PC-9 (cell line): Measurements from ENCODE around the gene CACNA1D. TPM values are rescaled to one million over a fixed set of nuclear protein-coding genes. Genes with fewer than 3 reads are reported as not detected.

Experiments
- BruUV-seq: library from RNA; stranded (reverse); fragments of 400-500 nt; replicated peaks from 2 replicates; lab custom pipeline; 2021; lab: Mats Ljungman, UMichigan
- CTCF ChIA-PET: fragments of 300-600 bp; sonication (Branson Sonifier 250); formaldehyde crosslinking; loops from one replicate; lab custom pipeline; 2022; ENCODE audit warnings: antibody characterized with exemption; lab: Charles Lee
- POLR2A ChIA-PET: fragments of 300-600 bp; sonication (Branson Sonifier 250); formaldehyde crosslinking; loops from one replicate; lab custom pipeline; 2022; ENCODE audit warnings: antibody characterized with exemption; ENCODE audit not compliant: unreplicated experiment; lab: Charles Lee
- DNase-seq, 2 experiments: peaks; one replicate each; pipeline versions ENCODE4 v3.0.0 to v3.0.0-alpha.2; 2015 to 2022; ENCODE audit warnings: mixed read lengths in 1 of 2
- H2AFZ ChIP-seq: fragments of 200-600 bp; sonication (generic); 2 replicates; pipeline ENCODE4 v1.8.1; 2017; ENCODE audit warnings: antibody characterized with exemption
- H3F3A ChIP-seq: fragments of 200-600 bp; sonication (generic); 2 replicates; pipeline ENCODE4 v1.8.1; 2017; ENCODE audit warnings: antibody characterized with exemption, mild to moderate bottlenecking, low read depth; ENCODE audit not compliant: insufficient read depth
- H3K27ac ChIP-seq: fragments of 200-600 bp; sonication (generic); 2 replicates; pipeline ENCODE4 v1.6.1; 2016; ENCODE audit warnings: mixed run types
- H3K27me3 ChIP-seq: fragments of 200-600 bp; sonication (generic); 2 replicates; pipeline ENCODE4 v1.6.1; 2016; ENCODE audit warnings: low read depth, mixed run types; ENCODE audit not compliant: insufficient read depth
- H3K36me3 ChIP-seq: fragments of 200-600 bp; sonication (generic); 2 replicates; pipeline ENCODE4 v1.6.1; 2016; ENCODE audit warnings: low read depth, mixed run types
- H3K4me1 ChIP-seq: fragments of 200-600 bp; sonication (generic); replicated peaks from 2 replicates; pipeline ENCODE4 v1.6.1; 2016; ENCODE audit warnings: mixed run types; ENCODE audit not compliant: insufficient read depth
- H3K4me2 ChIP-seq: fragments of 200-600 bp; sonication (generic); 2 replicates; pipeline ENCODE4 v1.6.1; 2017; ENCODE audit warnings: mixed run types
- H3K4me3 ChIP-seq: fragments of 200-600 bp; sonication (generic); 2 replicates; pipeline ENCODE4 v1.6.1; 2016; ENCODE audit warnings: mixed run types
- H3K79me2 ChIP-seq: fragments of 200-600 bp; sonication (generic); 2 replicates; pipeline ENCODE4 v1.6.1; 2017; ENCODE audit warnings: low read depth, mixed run types
- H3K9me2 ChIP-seq: fragments of 200-600 bp; sonication (generic); 2 replicates; pipeline ENCODE4 v1.8.1; 2017; ENCODE audit warnings: mild to moderate bottlenecking; ENCODE audit not compliant: insufficient read depth
- H3K9me3 ChIP-seq: fragments of 200-600 bp; sonication (generic); 2 replicates; pipeline ENCODE4 v1.8.1; 2016; ENCODE audit warnings: low read depth; ENCODE audit not compliant: insufficient read depth
- H4K20me1 ChIP-seq: fragments of 200-600 bp; sonication (generic); 2 replicates; pipeline ENCODE4 v1.8.1; 2017; ENCODE audit not compliant: insufficient read depth
- CTCF ChIP-seq: fragments of 200-600 bp; sonication (generic); conservative IDR thresholded peaks from 2 replicates; pipeline ENCODE4 v1.6.1; 2017; ENCODE audit warnings: mixed run types, antibody characterized with exemption, mild to moderate bottlenecking, moderate library complexity
- EZH2 ChIP-seq: fragments of 200-600 bp; sonication (generic); IDR thresholded peaks from 2 replicates; pipeline ENCODE4 v1.8.0; 2017; ENCODE audit warnings: antibody characterized with exemption, low read depth
- intact Hi-C: fragments of 100-400 bp; cut with micrococcal nuclease; formaldehyde crosslinking; loops from one replicate; pipeline ENCODE4 v1.10.0; 2022; ENCODE audit not compliant: unreplicated experiment
- total RNA-seq: library from RNA; stranded (reverse); gene quantifications from 2 replicates; pipeline ENCODE4 v1.2.3, GENCODE V29; 2021

CACNA1D gene
- total RNA-seq, 1 experiment from 2014 or later, result not detected

- no peak for DNase-seq
- Histone ChIP-seq H3K36me3 (no peaks in the 10 kb centered on the region), H2AFZ (no peak overlapping the region), H4K20me1 (no peaks in the 10 kb centered on the region), H3K79me2 (no peaks in the 10 kb centered on the region), H3K27ac (no peak overlapping the region), H3F3A (no peaks in the 10 kb centered on the region), H3K4me1 (no peaks in the 10 kb centered on the region), H3K9me3 (no peaks in the 10 kb centered on the region), H3K4me2 (no peak overlapping the region), H3K9me2 (no peaks in the 10 kb centered on the region), H3K27me3 (peaks cover 78% of the 10 kb centered on the region), H3K4me3 (no peak overlapping the region)
- ChIA-PET POLR2A (no interaction called here), CTCF (no interaction called here)
- TF ChIP-seq CTCF (no peak), EZH2 (no peak)
- BruUV-seq, result no TSS peak
- intact Hi-C loops, result loop anchor here (10.0 kb wide), 2 partner anchors 345 to 525 kb away; no protein-coding TSS in a partner anchor
Observed at GRCh38 chr3:53719796-53720195, 225.4 kb downstream of the CACNA1D start.

GRCh38 chr3:53721187-53722119 is 227.0 kb downstream of the CACNA1D start:
- TF ChIP-seq EZH2, result no peak
- TF ChIP-seq CTCF, result no peak
- H3K27ac ChIP-seq, result no peak overlapping the region
- BruUV-seq, result no TSS peak
- no peaks in the 10 kb centered on the region for H3F3A ChIP-seq
- H2AFZ ChIP-seq, result no peak overlapping the region
- H3K9me3 ChIP-seq, result no peaks in the 10 kb centered on the region
- H3K4me1 ChIP-seq, result no peaks in the 10 kb centered on the region
- intact Hi-C loops, result no loop called here
- CTCF ChIA-PET, result no interaction called here
- no peaks in the 10 kb centered on the region for H3K79me2 ChIP-seq
- no peaks in the 10 kb centered on the region for H3K9me2 ChIP-seq
- no peaks in the 10 kb centered on the region for H4K20me1 ChIP-seq
- no peak for DNase-seq
- no peak overlapping the region for H3K4me2 ChIP-seq
- POLR2A ChIA-PET, result interaction anchor here (0.5 kb wide), 1 partner anchor 509 kb away, joined by 11 read pairs; no protein-coding TSS in a partner anchor
- no peaks in the 10 kb centered on the region for H3K36me3 ChIP-seq
- peaks cover 78% of the 10 kb centered on the region for H3K27me3 ChIP-seq
- no peak overlapping the region for H3K4me3 ChIP-seq

- TF ChIP-seq EZH2, result no peak
- TF ChIP-seq CTCF, result no peak
- no peaks in the 10 kb centered on the region for H3F3A ChIP-seq
- BruUV-seq, result no TSS peak
Observed at GRCh38 chr3:53724566-53724965, 230.2 kb downstream of the CACNA1D start.

More at GRCh38 chr3:53724566-53724965, 230.2 kb downstream of the CACNA1D start:
- Histone ChIP-seq H3K4me3 (no peak overlapping the region), H3K27ac (no peak overlapping the region), H3K9me2 (no peaks in the 10 kb centered on the region), H3K4me1 (no peaks in the 10 kb centered on the region), H2AFZ (no peak overlapping the region), H3K36me3 (no peaks in the 10 kb centered on the region), H3K79me2 (no peaks in the 10 kb centered on the region), H3K9me3 (no peaks in the 10 kb centered on the region), H3K27me3 (peaks cover 80% of the 10 kb centered on the region), H3K4me2 (no peak overlapping the region), H4K20me1 (no peaks in the 10 kb centered on the region)
- intact Hi-C loops, result no loop called here
- CTCF ChIA-PET, result interaction anchor here (0.7 kb wide), 1 partner anchor 96 kb away, joined by 4 read pairs; no protein-coding TSS in a partner anchor
- POLR2A ChIA-PET, result no interaction called here
- DNase-seq, result no peak
